ENCODE data around the gene DCAF7.

GRCh38 chr17:63624531-63624880 is 74.2 kb downstream of the DCAF7 start:
- TF ChIP-seq ZFX (IDR thresholded peaks at IDR 0.05) = no peak
- no peak for TF ChIP-seq CTCF (conservative IDR thresholded peaks at IDR 0.05)
